Esophagus muscularis mucosa (tissue), 4 donors: ENCODE measurements around the gene HSPA1B. TPM values are rescaled to one million over a fixed set of nuclear protein-coding genes. Genes with fewer than 3 reads are reported as not detected.

ENCODE experiments used
- DNase-seq: peaks from one replicate; pipeline ENCODE4 v3.0.0-alpha.2; 2017; ENCODE audit errors: extremely low spot score
- H3K27ac ChIP-seq, 4 donors: fragments of 200-600 bp; sonication (generic); replicated peaks in 1 of 4; 1 replicate in 3 of 4; 2 replicates in 1 of 4; pipeline ENCODE4 v1.5.1; 2016 to 2019; ENCODE audit warnings: mild to moderate bottlenecking in 1 of 4
- H3K27me3 ChIP-seq, 4 donors: fragments of 200-600 bp; sonication (generic); one replicate each; pipeline versions ENCODE4 v1.5.1 to v1.6.0; 2016 to 2019
- H3K36me3 ChIP-seq, 4 donors: fragments of 200-600 bp; sonication (generic); one replicate each; pipeline ENCODE4 v1.5.1; 2016 to 2019
- H3K4me1 ChIP-seq, 4 donors: fragments of 200-600 bp; sonication (generic); one replicate each; pipeline ENCODE4 v1.5.1; 2016 to 2019
- H3K4me3 ChIP-seq, 4 donors: fragments of 200-600 bp; sonication (generic); 1 replicate in 2 of 4; 2 replicates in 2 of 4; pipeline ENCODE4 v1.5.1; 2016 to 2019; ENCODE audit warnings: mild to moderate bottlenecking in 4 of 4, moderate library complexity in 1 of 4
- H3K9me3 ChIP-seq, 4 donors: fragments of 200-600 bp; sonication (generic); 1 replicate in 3 of 4; 2 replicates in 1 of 4; pipeline ENCODE4 v1.5.1; 2016 to 2019
- CTCF ChIP-seq, 3 experiments: fragments of 200-600 bp in 2 of 3; fragments of 450-650 bp in 1 of 3; sonication (generic) in 2 of 3; IDR thresholded peaks; one replicate each; pipeline ENCODE4 v1.5.1; 2017 to 2019; ENCODE audit warnings: antibody characterized with exemption in 3 of 3, mild to moderate bottlenecking in 2 of 3, moderate library complexity in 1 of 3
- EP300 ChIP-seq: sonication (generic); formaldehyde crosslinking; IDR thresholded peaks from one replicate; pipeline ENCODE4 v1.6.1; 2017; ENCODE audit warnings: antibody characterized with exemption
- POLR2A ChIP-seq: fragments of 450-650 bp; IDR thresholded peaks from one replicate; pipeline ENCODE4 v1.6.1; 2017; ENCODE audit warnings: antibody characterized with exemption, moderate library complexity, mild to moderate bottlenecking, low read depth
- POLR2AphosphoS5 ChIP-seq, 2 donors: sonication (generic); formaldehyde crosslinking; IDR thresholded peaks; one replicate each; pipeline ENCODE4 v1.6.1; 2017; ENCODE audit warnings: antibody characterized with exemption in 2 of 2
- WGBS: methylation state at CpG from one replicate; pipeline ENCODE4 v1.1.5; 2018; 5-methylcytosine and 5-hydroxymethylcytosine counted together
- intact Hi-C: fragments of 100-400 bp; cut with DNase I; formaldehyde crosslinking; loops from one replicate; pipeline ENCODE4 v1.15.1; 2023
- total RNA-seq, 4 donors: library from RNA; depleted of rRNA; stranded (reverse); fragments of >200 nt; gene quantifications; one replicate each; pipeline versions ENCODE4 v1.1.0 to v1.2.1, GENCODE V29; 2016

The HSPA1B gene
- total RNA-seq, 4 donors from 2014 or later = 120 to 315 (median 274) TPM

- Histone ChIP-seq H3K27ac (no peak overlapping the region), H3K9me3 (no peaks in the 10 kb centered on the region), H3K4me1 (no peaks in the 10 kb centered on the region), H3K4me3 (no peak overlapping the region), H3K36me3 (peaks cover 23 to 29% (median 28%) of the 10 kb centered on the region in 4 donors), H3K27me3 (no peaks in the 10 kb centered on the region)
- WGBS = 75% methylated on average over 3 of the region's 3 CpGs
- intact Hi-C loops = no loop called here
- TF ChIP-seq CTCF (IDR thresholded peaks at IDR 0.05) (no peak), POLR2A (no peak)
- DNase-seq = no peak
Measured at GRCh38 chr6:31877125-31877650, 49.6 kb downstream of the HSPA1B start.

GRCh38 chr6:31877651-31878161, 50.2 kb downstream of the HSPA1B start:
- no peaks in the 10 kb centered on the region for H3K9me3 ChIP-seq
- TF ChIP-seq POLR2AphosphoS5 (IDR thresholded peaks at IDR 0.05) (no peak), POLR2A (no peak), CTCF (IDR thresholded peaks at IDR 0.05) (no peak), EP300 (no peak)
- H3K27ac ChIP-seq = peak overlapping the region in 1 of 4 donors; percentile 6
- peaks cover 28 to 34% (median 33%) of the 10 kb centered on the region in 4 donors for H3K36me3 ChIP-seq
- WGBS = 77% methylated on average over 8 of the region's 10 CpGs
- H3K27me3 ChIP-seq = no peaks in the 10 kb centered on the region
- intact Hi-C loops = no loop called here
- no peak for DNase-seq
- H3K4me1 ChIP-seq = no peaks in the 10 kb centered on the region
- H3K4me3 ChIP-seq = no peak overlapping the region

- no peak overlapping the region for H3K4me3 ChIP-seq
- no peaks in the 10 kb centered on the region for H3K4me1 ChIP-seq
- H3K27me3 ChIP-seq = no peaks in the 10 kb centered on the region
- 88% methylated on average over 3 of the region's 3 CpGs for WGBS
- peak overlapping the region in 1 of 4 donors; percentile 6 for H3K27ac ChIP-seq
- intact Hi-C loops = no loop called here
- no peak for DNase-seq
- no peak for TF ChIP-seq CTCF (IDR thresholded peaks at IDR 0.05)
- TF ChIP-seq POLR2AphosphoS5 (IDR thresholded peaks at IDR 0.05) = no peak
- TF ChIP-seq EP300 = no peak
- TF ChIP-seq POLR2A = no peak
- H3K36me3 ChIP-seq = peaks cover 33 to 40% (median 38%) of the 10 kb centered on the region in 4 donors
- H3K9me3 ChIP-seq = no peaks in the 10 kb centered on the region
Measured at GRCh38 chr6:31878222-31878621, 50.7 kb downstream of the HSPA1B start.

GRCh38 chr6:31878726-31879125, 51.2 kb downstream of the HSPA1B start, which contains the start of gene SLC44A4:
SLC44A4 (minus strand) TSS chr6:31878997; CDS start chr6:31878980, 17 bp downstream.
- Histone ChIP-seq H3K27ac (peak within 1 kb of the TSS in 1 of 4 donors; percentile 6), H3K36me3 (peaks cover 38 to 45% (median 43%) of the 10 kb centered on the region in 4 donors), H3K9me3 (no peaks in the 10 kb centered on the region), H3K4me1 (no peaks in the 10 kb centered on the region), H3K27me3 (no peaks in the 10 kb centered on the region), H3K4me3 (no peak within 1 kb of the TSS)
- 54% methylated on average over 15 of the region's 18 CpGs for WGBS
- TF ChIP-seq POLR2AphosphoS5 (IDR thresholded peaks at IDR 0.05) (no peak), CTCF (IDR thresholded peaks at IDR 0.05) (no peak), POLR2A (no peak), EP300 (no peak)
- no peak for DNase-seq
- intact Hi-C loops = no loop called here

GRCh38 chr6:31879143-31879542, 51.6 kb downstream of the HSPA1B start:
- Histone ChIP-seq H3K4me3 (no peak overlapping the region), H3K27me3 (no peaks in the 10 kb centered on the region), H3K36me3 (peaks cover 42 to 49% (median 47%) of the 10 kb centered on the region in 4 donors), H3K9me3 (no peaks in the 10 kb centered on the region), H3K27ac (no peak overlapping the region), H3K4me1 (no peaks in the 10 kb centered on the region)
- WGBS = 82% methylated on average over 11 of the region's 13 CpGs
- no peak for DNase-seq
- TF ChIP-seq POLR2A (no peak), EP300 (no peak), CTCF (IDR thresholded peaks at IDR 0.05) (no peak), POLR2AphosphoS5 (IDR thresholded peaks at IDR 0.05) (no peak)
- intact Hi-C loops = no loop called here
